NCI-H2029 (cell line): ENCODE data around the gene CACNA1B.
"Not testable (repeated sequence)": the region's sequence is repeated elsewhere in the genome, so short reads cannot be mapped to it uniquely, and the experiment has no call there.

Experiments used
- DNase-seq: peaks from one replicate; lab custom pipeline; 2025; lab: John Stamatoyannopoulos, UW

CACNA1B gene

GRCh38 chr9:138073408-138073807, 195.8 kb downstream of the CACNA1B start:
- no peak for DNase-seq

- DNase-seq, result no peak
Observed at GRCh38 chr9:138073808-138074207, 196.2 kb downstream of the CACNA1B start.

GRCh38 chr9:138074516-138074915, 196.9 kb downstream of the CACNA1B start:
- no peak for DNase-seq

GRCh38 chr9:138075496-138075895, 197.9 kb downstream of the CACNA1B start:
- DNase-seq, result no peak

GRCh38 chr9:138075961-138076649, 198.5 kb downstream of the CACNA1B start:
- DNase-seq, result no peak

- DNase-seq, result no peak
Observed at GRCh38 chr9:138076650-138077009, 199.0 kb downstream of the CACNA1B start.

- no peak for DNase-seq
Observed at GRCh38 chr9:138077126-138077525, 199.5 kb downstream of the CACNA1B start.

- DNase-seq, result no peak
Observed at GRCh38 chr9:138077898-138078540, 200.4 kb downstream of the CACNA1B start.

- no peak for DNase-seq
Observed at GRCh38 chr9:138078846-138079245, 201.3 kb downstream of the CACNA1B start.

GRCh38 chr9:138080979-138081378, 203.4 kb downstream of the CACNA1B start:
- DNase-seq, result no peak

- no peak for DNase-seq
Observed at GRCh38 chr9:138082918-138083636, 205.5 kb downstream of the CACNA1B start.

- DNase-seq, result no peak
Observed at GRCh38 chr9:138083873-138084272, 206.3 kb downstream of the CACNA1B start.

GRCh38 chr9:138085568-138085967, 208.0 kb downstream of the CACNA1B start:
- no peak for DNase-seq

- DNase-seq, result not testable (repeated sequence)
Observed at GRCh38 chr9:138092057-138092456, 214.5 kb downstream of the CACNA1B start.

- DNase-seq, result no peak
Observed at GRCh38 chr9:138094028-138094427, 216.4 kb downstream of the CACNA1B start.

GRCh38 chr9:138095813-138096518, 218.4 kb downstream of the CACNA1B start:
- DNase-seq, result no peak

- no peak for DNase-seq
Observed at GRCh38 chr9:138096519-138096845, 218.9 kb downstream of the CACNA1B start.

- no peak for DNase-seq
Observed at GRCh38 chr9:138097501-138097991, 220.0 kb downstream of the CACNA1B start.

GRCh38 chr9:138098116-138098907, 220.7 kb downstream of the CACNA1B start:
- no peak for DNase-seq

GRCh38 chr9:138098908-138099791, 221.6 kb downstream of the CACNA1B start:
- DNase-seq, result no peak
